Measurements from ENCODE around the gene LPCAT4.
"Not testable (repeated sequence)": the region's sequence is repeated elsewhere in the genome, so short reads cannot be mapped to it uniquely, and the experiment has no call there.

GRCh38 chr15:34408973-34409372 is 42.0 kb upstream of the LPCAT4 start:
- TF ChIP-seq CTCF, EP300, POLR2A (IDR thresholded peaks at IDR 0.05): not testable (repeated sequence)

All from ovary (tissue), 3 donors.